Right lobe of liver (tissue), 4 donors: ENCODE measurements around the gene YWHAG.
"Not testable (repeated sequence)": the region's sequence is repeated elsewhere in the genome, so short reads cannot be mapped to it uniquely, and the experiment has no call there.

Experiments
- CTCF ChIP-seq, 4 donors: fragments of 200-600 bp in 3 of 4; fragments of 450-650 bp in 1 of 4; IDR thresholded peaks; one replicate each; pipeline versions ENCODE4 v1.5.1 to v1.8.0; 2016 to 2022; ENCODE audit warnings: antibody characterized with exemption in 4 of 4, mild to moderate bottlenecking in 2 of 4
- POLR2A ChIP-seq: fragments of 450-650 bp; IDR thresholded peaks from one replicate; pipeline ENCODE4 v1.6.1; 2017; ENCODE audit warnings: antibody characterized with exemption, mild to moderate bottlenecking
- donor health status: DM: no; HTN: no; CAD: no.
- donor health status: DM: no; HTN: no; CAD: no.
- donor health status: DM: no; HTN: yes; CAD: no.

DNA sequence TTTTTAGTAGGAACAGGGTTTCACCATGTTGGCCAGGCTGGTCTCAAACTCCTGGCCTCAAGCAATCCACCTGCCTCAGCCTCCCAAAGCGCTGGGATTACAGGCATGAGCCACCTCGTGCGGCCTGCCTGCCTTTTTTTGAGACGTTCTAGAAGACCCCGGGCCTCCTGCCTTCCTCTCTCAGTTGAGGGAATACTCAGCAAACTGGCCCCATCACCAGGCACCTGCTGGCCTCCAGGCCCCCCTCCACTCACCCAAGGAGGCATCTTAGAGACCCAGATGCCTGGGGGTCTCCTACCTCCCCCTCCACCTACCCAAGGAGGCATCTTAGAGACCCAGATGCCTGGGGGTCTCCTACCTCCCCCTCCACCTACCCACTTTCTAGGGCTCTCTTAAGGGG, 65.9 kb downstream of the YWHAG start:
- TF ChIP-seq CTCF (IDR thresholded peaks at IDR 0.05); POLR2A: not testable (repeated sequence)
